ENCODE measurements around the gene DNAAF3.

The DNAAF3 gene

GRCh38 chr19:55134736-55135135 lies 31.7 kb downstream of the DNAAF3 start:
- CTCF ChIA-PET, result interaction anchor here (0.6 to 2.0 kb wide), 7 partner anchors 16 to 282 kb away, joined by 3 to 8 read pairs (median 3); partner anchors contain the start of gene PPP1R12C
- Histone ChIP-seq H3K4me1 (ENCODE audit: control insufficient read depth, insufficient read depth, low read length) (no peaks in the 10 kb centered on the region), H3K27ac (ENCODE audit: extremely low read depth, low read depth, low read length) (no peak overlapping the region), H3K9me3 (ENCODE audit: control insufficient read depth, insufficient read depth, low read depth, low read length) (no peaks in the 10 kb centered on the region), H3K4me3 (ENCODE audit: low read depth, low read length) (no peak overlapping the region), H3K36me3 (ENCODE audit: control insufficient read depth in 2 of 2, insufficient read depth in 1 of 2, low read length in 2 of 2) (no peaks in the 10 kb centered on the region; a peak in 1 of 3 replicates)
- TF ChIP-seq ZNF404 (tag by site-specific recombination; IDR thresholded peaks at IDR 0.05) (no peak), ZNF600 (tag by site-specific recombination; IDR thresholded peaks at IDR 0.05) (no peak), ZNF677 (tag by site-specific recombination; IDR thresholded peaks at IDR 0.05) (no peak), ZNF391 (tag by site-specific recombination; IDR thresholded peaks at IDR 0.05; ENCODE audit: borderline replicate concordance, low read depth) (no peak), ZNF24 (tag by site-specific recombination; IDR thresholded peaks at IDR 0.05) (no peak), KLF8 (tag by site-specific recombination; IDR thresholded peaks at IDR 0.05) (no peak)
- POLR2A ChIA-PET, result interaction anchor here (0.6 kb wide), 1 partner anchor 33 kb away, joined by 5 read pairs; no protein-coding TSS in a partner anchor

DNA sequence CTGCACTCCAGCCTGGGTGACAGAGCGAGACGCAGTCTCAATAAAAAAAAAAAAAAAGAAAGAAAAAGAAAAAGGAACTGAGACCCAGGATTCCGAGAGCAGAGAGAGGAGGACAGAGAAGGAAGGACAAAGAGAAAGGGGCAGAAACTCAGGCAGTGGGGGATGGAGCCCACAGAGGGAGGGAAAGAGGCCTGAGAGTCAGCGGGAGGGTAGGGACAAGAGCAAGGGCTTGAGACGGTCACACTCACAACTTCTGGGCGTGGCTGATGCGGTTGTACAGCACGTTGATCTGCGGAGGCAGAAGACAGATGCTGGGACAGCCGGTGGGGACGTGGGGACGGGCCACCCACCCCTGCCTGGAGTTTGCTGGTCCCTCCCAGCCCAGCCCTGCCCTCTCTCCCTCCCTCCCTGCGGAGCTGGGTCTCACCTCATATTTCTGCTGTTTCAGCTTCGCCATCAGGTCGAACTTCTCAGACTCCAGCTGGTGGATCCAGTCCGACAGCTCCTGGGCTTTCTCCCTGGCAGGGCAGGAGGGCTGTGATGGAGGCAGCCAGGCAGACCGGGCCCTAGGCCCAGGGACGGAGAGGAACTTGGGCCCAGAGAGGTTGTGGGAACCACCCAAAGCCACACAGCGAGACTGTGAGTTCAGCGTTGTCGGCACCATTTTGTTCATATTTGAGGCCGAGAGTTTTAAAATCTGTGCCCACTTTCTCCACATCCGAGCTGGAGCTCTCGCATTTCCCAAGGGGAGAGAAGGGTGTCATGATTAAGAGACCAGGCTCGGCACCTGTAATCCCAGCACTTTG lies 32.6 kb downstream of the DNAAF3 start:
- no peaks in the 10 kb centered on the region for H3K36me3 ChIP-seq (ENCODE audit: control insufficient read depth in 2 of 2, insufficient read depth in 1 of 2, low read length in 2 of 2)
- ChIA-PET POLR2A (interaction anchor here (0.6 kb wide), 2 partner anchors 32 to 504 kb away, joined by 4 to 5 read pairs; no protein-coding TSS in a partner anchor), CTCF (interaction anchor here (0.6 to 1.6 kb wide), 7 partner anchors 7 to 110 kb away, joined by 3 to 19 read pairs (median 4); no protein-coding TSS in a partner anchor)
- no peak overlapping the region for H3K27ac ChIP-seq (ENCODE audit: extremely low read depth, low read depth, low read length)
- no peak for TF ChIP-seq ZNF426 (tag by site-specific recombination; IDR thresholded peaks at IDR 0.05)
- TF ChIP-seq ZNF768 (tag by site-specific recombination; IDR thresholded peaks at IDR 0.05), result peak; percentile 67; the same call in 1 of the 2 replicates
- no peak for TF ChIP-seq ZNF629 (tag by site-specific recombination; IDR thresholded peaks at IDR 0.05)
- TF ChIP-seq ZNF148 (tag by site-specific recombination; IDR thresholded peaks at IDR 0.05; ENCODE audit: borderline replicate concordance), result no peak
- TF ChIP-seq, protein P1, sequence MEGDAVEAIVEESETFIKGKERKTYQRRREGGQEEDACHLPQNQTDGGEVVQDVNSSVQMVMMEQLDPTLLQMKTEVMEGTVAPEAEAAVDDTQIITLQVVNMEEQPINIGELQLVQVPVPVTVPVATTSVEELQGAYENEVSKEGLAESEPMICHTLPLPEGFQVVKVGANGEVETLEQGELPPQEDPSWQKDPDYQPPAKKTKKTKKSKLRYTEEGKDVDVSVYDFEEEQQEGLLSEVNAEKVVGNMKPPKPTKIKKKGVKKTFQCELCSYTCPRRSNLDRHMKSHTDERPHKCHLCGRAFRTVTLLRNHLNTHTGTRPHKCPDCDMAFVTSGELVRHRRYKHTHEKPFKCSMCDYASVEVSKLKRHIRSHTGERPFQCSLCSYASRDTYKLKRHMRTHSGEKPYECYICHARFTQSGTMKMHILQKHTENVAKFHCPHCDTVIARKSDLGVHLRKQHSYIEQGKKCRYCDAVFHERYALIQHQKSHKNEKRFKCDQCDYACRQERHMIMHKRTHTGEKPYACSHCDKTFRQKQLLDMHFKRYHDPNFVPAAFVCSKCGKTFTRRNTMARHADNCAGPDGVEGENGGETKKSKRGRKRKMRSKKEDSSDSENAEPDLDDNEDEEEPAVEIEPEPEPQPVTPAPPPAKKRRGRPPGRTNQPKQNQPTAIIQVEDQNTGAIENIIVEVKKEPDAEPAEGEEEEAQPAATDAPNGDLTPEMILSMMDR (tag by site-specific recombination; IDR thresholded peaks at IDR 0.05), result no peak
- TF ChIP-seq ZSCAN30 (tag by site-specific recombination; IDR thresholded peaks at IDR 0.05), result no peak
- no peaks in the 10 kb centered on the region for H3K9me3 ChIP-seq (ENCODE audit: control insufficient read depth, insufficient read depth, low read depth, low read length)
- H3K4me1 ChIP-seq (ENCODE audit: control insufficient read depth, insufficient read depth, low read length), result no peaks in the 10 kb centered on the region
- H3K4me3 ChIP-seq (ENCODE audit: low read depth, low read length), result no peak overlapping the region

GRCh38 chr19:55132453-55133129 lies 33.8 kb downstream of the DNAAF3 start:
- ChIA-PET CTCF (interaction anchor here (0.6 to 1.6 kb wide), 8 partner anchors 8 to 651 kb away, joined by 3 to 19 read pairs (median 4); no protein-coding TSS in a partner anchor), POLR2A (interaction anchor here (0.7 kb wide), 1 partner anchor 647 kb away, joined by 4 read pairs; no protein-coding TSS in a partner anchor)
- H3K4me3 ChIP-seq (ENCODE audit: low read depth, low read length), result no peak overlapping the region
- no peaks in the 10 kb centered on the region for H3K36me3 ChIP-seq (ENCODE audit: control insufficient read depth in 2 of 2, insufficient read depth in 1 of 2, low read length in 2 of 2)
- H3K4me1 ChIP-seq (ENCODE audit: control insufficient read depth, insufficient read depth, low read length), result no peaks in the 10 kb centered on the region
- TF ChIP-seq SCRT1 (tag by site-specific recombination; IDR thresholded peaks at IDR 0.05; ENCODE audit: borderline replicate concordance) (0 out of 2 replicates have a peak, but pooled peaks have one; percentile 55), ZNF488 (tag by site-specific recombination; IDR thresholded peaks at IDR 0.05) (no peak), ZNF654 (tag by site-specific recombination; IDR thresholded peaks at IDR 0.05; ENCODE audit: low read depth) (peak; percentile 21; the same call in 1 of the 2 replicates), SCRT2 (tag by site-specific recombination; IDR thresholded peaks at IDR 0.05) (peak; percentile 60; the same call in 1 of the 2 replicates)
- no peak overlapping the region for H3K27ac ChIP-seq (ENCODE audit: extremely low read depth, low read depth, low read length)
- H3K9me3 ChIP-seq (ENCODE audit: control insufficient read depth, insufficient read depth, low read depth, low read length), result no peaks in the 10 kb centered on the region

Measured in HEK293 (cell line).